ENCODE measurements around the gene MINDY4.

Gene MINDY4

DNA sequence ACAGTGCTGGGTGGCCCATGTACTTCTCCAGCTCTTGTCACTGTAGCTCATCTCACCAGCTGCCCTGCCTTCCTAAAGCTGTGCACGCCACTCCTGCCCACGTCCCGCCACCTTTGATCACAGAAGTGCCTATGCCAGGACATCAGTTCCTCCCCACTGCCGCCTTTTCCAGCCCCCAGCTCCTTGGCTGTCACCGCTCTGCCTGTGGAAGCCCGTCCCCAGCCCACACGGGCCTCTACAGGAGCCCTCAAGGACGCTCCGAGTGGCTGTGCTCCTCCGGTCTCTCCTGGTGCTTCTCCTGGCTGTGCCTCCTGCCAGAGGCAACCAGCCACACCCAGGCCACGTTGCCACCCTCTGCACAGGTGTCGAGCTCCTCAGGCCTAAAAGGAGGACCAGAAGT, 38.6 kb upstream of the MINDY4 start:
- Histone ChIP-seq H3K9me3 (ENCODE audit: control insufficient read depth, low read depth, low read length) (no peaks in the 10 kb centered on the region), H3K9ac (ENCODE audit: low read length) (no peak overlapping the region), H3K4me3 (ENCODE audit: low read length) (no peak overlapping the region), H3K4me1 (ENCODE audit: control insufficient read depth, low read depth, low read length) (peaks cover 4% of the 10 kb centered on the region), H3K36me3 (ENCODE audit: control insufficient read depth, low read depth, low read length) (no peaks in the 10 kb centered on the region), H3K27ac (ENCODE audit: low read length) (no peak overlapping the region), H3K27me3 (ENCODE audit: control insufficient read depth, insufficient read depth, low read length) (no peaks in the 10 kb centered on the region)

DNA sequence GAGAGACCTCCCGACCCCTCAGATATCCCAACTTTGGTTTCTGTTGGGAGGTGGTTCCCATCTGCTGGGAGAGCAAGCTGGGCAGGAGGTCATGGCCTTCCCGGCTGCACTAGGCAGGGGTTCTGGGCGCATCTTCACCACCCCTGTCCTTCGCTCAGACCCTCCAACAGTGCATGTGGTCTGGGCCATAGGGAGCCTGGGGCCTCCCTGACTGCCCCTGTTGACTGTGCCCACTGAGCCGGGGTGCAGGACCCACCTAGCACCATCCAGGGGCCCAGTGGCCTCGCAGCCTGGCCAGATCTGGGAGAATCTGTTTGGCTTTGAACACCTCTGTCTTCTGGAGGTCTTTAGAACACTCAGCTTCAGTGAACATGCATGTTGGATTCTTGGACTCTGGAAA, 38.0 kb upstream of the MINDY4 start:
- Histone ChIP-seq H3K27me3 (ENCODE audit: control insufficient read depth, insufficient read depth, low read length) (no peaks in the 10 kb centered on the region), H3K4me3 (ENCODE audit: low read length) (no peak overlapping the region)

DNA sequence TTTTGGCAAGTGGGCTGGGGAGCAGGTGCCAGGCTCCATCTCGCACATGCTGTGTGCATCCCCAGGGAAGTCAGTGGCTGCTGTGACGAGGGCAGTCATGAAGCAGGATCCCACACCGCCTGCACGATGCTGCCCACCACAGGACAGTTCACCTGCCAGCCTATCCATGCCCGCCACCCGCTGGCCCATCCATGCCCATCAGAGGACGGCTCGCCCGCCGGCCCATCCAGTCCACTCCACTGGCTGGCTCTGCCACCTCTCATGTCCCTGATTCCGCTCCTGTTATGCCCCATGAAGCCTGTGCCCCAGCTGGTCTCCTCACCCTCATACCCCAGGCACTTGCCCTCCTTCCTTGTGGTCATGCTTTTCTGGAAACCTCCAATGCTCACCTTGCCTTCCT, 37.5 kb upstream of the MINDY4 start:
- no peaks in the 10 kb centered on the region for H3K9me3 ChIP-seq (ENCODE audit: control insufficient read depth, low read depth, low read length)
- no peaks in the 10 kb centered on the region for H3K36me3 ChIP-seq (ENCODE audit: control insufficient read depth, low read depth, low read length)
- H3K4me3 ChIP-seq (ENCODE audit: low read length), result no peak overlapping the region
- no peaks in the 10 kb centered on the region for H3K4me1 ChIP-seq (ENCODE audit: control insufficient read depth, low read depth, low read length)
- H3K27ac ChIP-seq (ENCODE audit: low read length), result no peak overlapping the region
- no peaks in the 10 kb centered on the region for H3K27me3 ChIP-seq (ENCODE audit: control insufficient read depth, insufficient read depth, low read length)
- no peak overlapping the region for H3K9ac ChIP-seq (ENCODE audit: low read length)

More for the DNA sequence above, 38.0 kb upstream of the MINDY4 start:
- H3K36me3 ChIP-seq (ENCODE audit: control insufficient read depth, low read depth, low read length), result no peaks in the 10 kb centered on the region
- no peak overlapping the region for H3K9ac ChIP-seq (ENCODE audit: low read length)
- H3K9me3 ChIP-seq (ENCODE audit: control insufficient read depth, low read depth, low read length), result no peaks in the 10 kb centered on the region
- H3K4me1 ChIP-seq (ENCODE audit: control insufficient read depth, low read depth, low read length), result no peaks in the 10 kb centered on the region
- no peak overlapping the region for H3K27ac ChIP-seq (ENCODE audit: low read length)

DNA sequence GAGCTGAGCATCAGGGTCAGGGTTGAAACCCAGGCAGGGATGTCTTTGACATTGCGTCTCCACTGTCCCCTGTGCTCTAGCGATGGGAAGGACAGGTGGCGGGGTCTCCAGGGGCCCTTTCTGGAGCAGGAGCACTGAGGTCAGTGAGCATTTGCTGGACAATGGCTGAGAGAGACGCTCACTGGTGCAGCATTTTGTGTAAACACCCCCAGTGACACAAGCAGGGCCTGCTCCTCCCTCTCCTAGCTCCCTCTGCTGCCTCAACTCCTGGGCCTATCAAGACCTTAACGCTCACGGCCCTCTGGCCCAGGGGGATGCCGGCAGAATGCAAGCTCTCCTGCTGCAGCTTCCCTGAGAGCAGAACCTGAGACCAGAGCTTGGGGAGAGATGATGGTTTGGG, 36.7 kb upstream of the MINDY4 start:
- H3K27me3 ChIP-seq (ENCODE audit: control insufficient read depth, insufficient read depth, low read length), result no peaks in the 10 kb centered on the region
- no peak overlapping the region for H3K27ac ChIP-seq (ENCODE audit: low read length)
- no peaks in the 10 kb centered on the region for H3K9me3 ChIP-seq (ENCODE audit: control insufficient read depth, low read depth, low read length)
- H3K4me3 ChIP-seq (ENCODE audit: low read length), result no peak overlapping the region
- H3K36me3 ChIP-seq (ENCODE audit: control insufficient read depth, low read depth, low read length), result no peaks in the 10 kb centered on the region
- no peaks in the 10 kb centered on the region for H3K4me1 ChIP-seq (ENCODE audit: control insufficient read depth, low read depth, low read length)
- no peak overlapping the region for H3K9ac ChIP-seq (ENCODE audit: low read length)

DNA sequence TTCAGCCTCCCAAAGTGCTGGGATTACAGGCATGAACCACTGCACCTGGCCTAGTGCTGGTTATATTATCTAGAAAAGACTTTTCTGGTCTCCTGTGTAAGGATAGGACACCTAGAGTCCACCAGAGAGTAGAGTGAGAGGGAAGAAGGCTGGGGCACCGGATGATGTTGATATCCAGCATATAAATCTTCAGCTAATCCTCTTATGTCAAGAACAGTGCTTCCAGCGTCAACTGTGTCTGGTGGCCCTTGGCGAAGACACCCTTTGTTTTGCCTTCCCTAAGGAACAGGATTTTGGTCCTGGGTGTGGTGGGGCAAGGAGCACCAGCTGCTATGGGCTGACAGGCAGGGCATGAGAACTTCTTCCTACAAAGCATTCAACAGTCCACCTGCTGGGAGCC, 35.6 kb upstream of the MINDY4 start:
- Histone ChIP-seq H3K4me3 (ENCODE audit: low read length) (no peak overlapping the region), H3K9me3 (ENCODE audit: control insufficient read depth, low read depth, low read length) (no peaks in the 10 kb centered on the region), H3K4me1 (ENCODE audit: control insufficient read depth, low read depth, low read length) (peaks cover 2% of the 10 kb centered on the region), H3K27ac (ENCODE audit: low read length) (no peak overlapping the region), H3K9ac (ENCODE audit: low read length) (no peak overlapping the region), H3K27me3 (ENCODE audit: control insufficient read depth, insufficient read depth, low read length) (no peaks in the 10 kb centered on the region), H3K36me3 (ENCODE audit: control insufficient read depth, low read depth, low read length) (no peaks in the 10 kb centered on the region)

DNA sequence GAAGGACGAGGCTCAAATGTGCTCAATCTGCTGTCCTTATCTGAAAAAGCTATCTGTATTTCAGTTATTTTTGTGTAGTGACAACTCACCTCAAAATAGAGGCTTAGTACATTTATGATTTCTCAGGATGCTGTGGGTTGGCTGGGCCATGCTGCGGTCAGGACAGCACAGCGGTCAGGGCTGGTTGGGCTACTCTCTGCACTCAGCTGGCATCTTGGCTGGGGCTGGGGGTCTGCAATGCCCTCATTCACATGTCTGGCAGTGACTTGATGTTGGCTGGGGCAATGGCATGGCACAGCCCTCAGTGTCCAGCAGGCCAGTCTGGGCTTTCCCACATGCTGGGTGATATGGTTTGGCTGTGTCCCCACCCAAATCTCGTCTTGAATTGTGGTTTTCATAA, 34.9 kb upstream of the MINDY4 start:
- H3K27me3 ChIP-seq (ENCODE audit: control insufficient read depth, insufficient read depth, low read length), result no peaks in the 10 kb centered on the region
- H3K4me3 ChIP-seq (ENCODE audit: low read length), result no peak overlapping the region
- H3K9ac ChIP-seq (ENCODE audit: low read length), result no peak overlapping the region
- H3K9me3 ChIP-seq (ENCODE audit: control insufficient read depth, low read depth, low read length), result no peaks in the 10 kb centered on the region
- H3K27ac ChIP-seq (ENCODE audit: low read length), result no peak overlapping the region
- H3K36me3 ChIP-seq (ENCODE audit: control insufficient read depth, low read depth, low read length), result no peaks in the 10 kb centered on the region
- H3K4me1 ChIP-seq (ENCODE audit: control insufficient read depth, low read depth, low read length), result peaks cover 2% of the 10 kb centered on the region

DNA sequence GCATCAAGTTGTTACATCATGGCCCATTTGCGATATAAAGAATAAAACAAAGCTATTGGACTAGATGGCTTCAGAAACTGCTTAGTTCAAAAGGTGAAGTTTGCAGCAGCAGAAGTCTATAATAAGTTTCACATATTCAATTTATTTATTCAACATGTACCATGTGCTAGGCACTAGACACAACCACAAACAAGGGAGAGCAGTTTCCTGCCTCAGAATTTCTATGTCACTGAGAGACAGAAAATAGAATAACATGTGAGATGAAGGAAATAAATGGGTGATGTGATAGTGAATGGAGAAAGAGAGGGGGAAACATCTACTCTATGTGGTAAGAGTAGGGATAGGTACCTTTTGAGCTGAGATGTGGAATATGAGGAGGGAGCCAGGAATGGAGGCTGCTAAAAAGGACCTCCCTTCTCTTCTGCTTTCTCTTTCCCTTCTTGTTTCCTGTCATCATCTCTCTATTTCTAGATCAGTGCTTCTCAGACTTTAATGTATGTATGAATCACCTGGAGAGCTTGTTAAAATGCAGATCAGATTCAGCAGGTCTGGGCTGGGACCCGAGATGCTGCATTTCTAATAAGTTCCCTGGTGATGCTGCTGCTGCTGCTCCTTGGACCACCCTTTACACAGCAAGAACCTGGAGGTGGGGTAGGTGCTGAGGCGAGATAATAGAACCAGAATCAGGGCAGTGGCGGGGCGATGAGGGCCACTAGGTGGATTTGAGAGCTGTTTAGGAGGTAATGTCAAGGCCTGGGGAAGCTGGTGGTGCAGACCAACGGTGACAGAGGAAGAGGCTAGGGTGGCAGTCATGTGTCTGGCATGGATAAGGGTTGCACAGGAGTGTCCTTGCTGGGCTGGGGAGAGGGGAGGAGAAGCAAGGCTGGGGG, 32.9 kb upstream of the MINDY4 start:
- Histone ChIP-seq H3K4me3 (ENCODE audit: low read length) (no peak overlapping the region), H3K27ac (ENCODE audit: low read length) (no peak overlapping the region), H3K36me3 (ENCODE audit: control insufficient read depth, low read depth, low read length) (no peaks in the 10 kb centered on the region), H3K27me3 (ENCODE audit: control insufficient read depth, insufficient read depth, low read length) (no peaks in the 10 kb centered on the region), H3K9me3 (ENCODE audit: control insufficient read depth, low read depth, low read length) (no peaks in the 10 kb centered on the region), H3K4me1 (ENCODE audit: control insufficient read depth, low read depth, low read length) (peaks cover 2% of the 10 kb centered on the region), H3K9ac (ENCODE audit: low read length) (no peak overlapping the region)

DNA sequence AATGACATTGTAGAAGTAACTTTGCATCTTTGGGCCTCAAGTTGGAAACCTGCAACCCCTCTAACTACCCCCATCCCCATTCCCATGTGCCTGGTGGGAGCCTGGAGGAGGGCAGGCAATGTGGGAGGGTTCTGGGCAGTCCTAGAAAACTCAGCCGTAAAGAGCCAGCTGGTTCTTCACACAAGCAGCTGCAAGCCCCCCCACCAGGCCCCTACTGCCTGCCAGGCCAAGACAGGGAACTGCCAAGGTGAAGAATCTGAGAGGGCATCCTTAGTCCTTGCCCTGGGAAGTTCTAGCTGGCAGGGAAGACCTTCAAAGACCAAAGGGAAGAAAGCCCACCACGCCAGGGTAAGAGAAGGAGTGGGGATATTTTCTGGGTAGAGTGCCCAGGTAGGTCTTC, 31.5 kb upstream of the MINDY4 start:
- Histone ChIP-seq H3K9ac (ENCODE audit: low read length) (no peak overlapping the region), H3K9me3 (ENCODE audit: control insufficient read depth, low read depth, low read length) (no peaks in the 10 kb centered on the region), H3K27me3 (ENCODE audit: control insufficient read depth, insufficient read depth, low read length) (no peaks in the 10 kb centered on the region), H3K36me3 (ENCODE audit: control insufficient read depth, low read depth, low read length) (no peaks in the 10 kb centered on the region), H3K4me1 (ENCODE audit: control insufficient read depth, low read depth, low read length) (peaks cover 2% of the 10 kb centered on the region), H3K27ac (ENCODE audit: low read length) (no peak overlapping the region), H3K4me3 (ENCODE audit: low read length) (no peak overlapping the region)

DNA sequence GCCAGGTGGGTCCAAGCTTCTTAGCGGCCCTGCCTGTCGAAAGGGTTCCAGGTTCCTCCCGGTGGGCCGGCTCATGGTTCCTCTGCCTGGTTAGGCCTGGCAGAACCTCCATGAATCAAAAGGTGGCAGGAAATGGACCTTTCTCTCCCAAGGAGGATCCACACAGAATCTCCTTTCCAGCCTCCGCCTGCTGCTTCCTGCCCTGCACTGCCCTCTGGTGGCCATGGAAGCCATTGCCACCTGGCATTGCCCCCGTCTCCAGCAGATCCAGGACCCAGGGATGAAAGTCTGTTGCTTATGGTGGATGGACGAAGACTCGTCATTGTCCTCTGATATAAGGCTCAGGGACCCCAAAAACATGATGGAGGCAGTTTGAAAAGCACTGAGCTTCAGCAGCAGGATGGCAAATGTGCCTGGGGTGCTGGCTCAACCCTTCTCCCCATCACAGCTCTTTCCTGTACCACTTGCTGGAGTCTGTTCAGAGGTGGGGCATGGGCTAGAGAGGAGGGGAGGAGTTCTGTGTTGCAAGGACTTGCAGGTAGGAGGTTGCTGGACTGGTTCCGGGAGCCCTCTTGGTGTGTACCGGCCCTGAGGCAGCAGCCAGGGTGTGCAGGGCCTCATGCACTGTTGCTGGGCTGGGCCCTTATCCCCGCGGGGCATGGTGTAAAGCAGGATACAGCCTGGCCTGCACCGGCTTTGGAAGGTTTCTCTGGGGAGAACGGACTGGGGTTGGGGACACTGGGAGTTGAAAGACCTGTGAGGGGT, 30.6 kb upstream of the MINDY4 start:
- no peaks in the 10 kb centered on the region for H3K27me3 ChIP-seq (ENCODE audit: control insufficient read depth, insufficient read depth, low read length)
- H3K4me1 ChIP-seq (ENCODE audit: control insufficient read depth, low read depth, low read length), result peaks cover 2% of the 10 kb centered on the region
- H3K36me3 ChIP-seq (ENCODE audit: control insufficient read depth, low read depth, low read length), result no peaks in the 10 kb centered on the region
- H3K4me3 ChIP-seq (ENCODE audit: low read length), result no peak overlapping the region
- H3K9me3 ChIP-seq (ENCODE audit: control insufficient read depth, low read depth, low read length), result no peaks in the 10 kb centered on the region
- no peak overlapping the region for H3K9ac ChIP-seq (ENCODE audit: low read length)
- H3K27ac ChIP-seq (ENCODE audit: low read length), result no peak overlapping the region

DNA sequence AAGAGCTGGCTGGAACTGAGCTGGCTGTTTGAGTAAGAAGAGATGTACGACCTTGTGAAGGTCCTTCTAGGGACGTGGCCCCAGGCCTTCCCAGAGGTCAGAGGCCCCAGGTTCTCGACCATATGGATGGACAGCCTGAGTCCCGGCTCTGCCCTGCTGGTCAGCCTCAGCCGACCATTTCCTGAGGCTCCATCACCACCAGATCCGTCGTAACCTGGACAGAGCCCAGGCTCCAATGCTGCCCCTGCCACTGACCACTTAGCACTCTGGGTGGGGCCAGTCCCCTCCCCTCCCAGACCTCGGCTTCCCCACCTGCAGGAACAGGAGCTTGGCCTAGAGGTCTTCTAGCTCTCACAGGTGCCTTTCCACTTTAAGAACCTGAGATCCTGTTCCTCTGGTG, 29.9 kb upstream of the MINDY4 start:
- Histone ChIP-seq H3K4me3 (ENCODE audit: low read length) (no peak overlapping the region), H3K36me3 (ENCODE audit: control insufficient read depth, low read depth, low read length) (no peaks in the 10 kb centered on the region), H3K9me3 (ENCODE audit: control insufficient read depth, low read depth, low read length) (no peaks in the 10 kb centered on the region), H3K9ac (ENCODE audit: low read length) (no peak overlapping the region), H3K27ac (ENCODE audit: low read length) (no peak overlapping the region), H3K4me1 (ENCODE audit: control insufficient read depth, low read depth, low read length) (peaks cover 2% of the 10 kb centered on the region), H3K27me3 (ENCODE audit: control insufficient read depth, insufficient read depth, low read length) (no peaks in the 10 kb centered on the region)

DNA sequence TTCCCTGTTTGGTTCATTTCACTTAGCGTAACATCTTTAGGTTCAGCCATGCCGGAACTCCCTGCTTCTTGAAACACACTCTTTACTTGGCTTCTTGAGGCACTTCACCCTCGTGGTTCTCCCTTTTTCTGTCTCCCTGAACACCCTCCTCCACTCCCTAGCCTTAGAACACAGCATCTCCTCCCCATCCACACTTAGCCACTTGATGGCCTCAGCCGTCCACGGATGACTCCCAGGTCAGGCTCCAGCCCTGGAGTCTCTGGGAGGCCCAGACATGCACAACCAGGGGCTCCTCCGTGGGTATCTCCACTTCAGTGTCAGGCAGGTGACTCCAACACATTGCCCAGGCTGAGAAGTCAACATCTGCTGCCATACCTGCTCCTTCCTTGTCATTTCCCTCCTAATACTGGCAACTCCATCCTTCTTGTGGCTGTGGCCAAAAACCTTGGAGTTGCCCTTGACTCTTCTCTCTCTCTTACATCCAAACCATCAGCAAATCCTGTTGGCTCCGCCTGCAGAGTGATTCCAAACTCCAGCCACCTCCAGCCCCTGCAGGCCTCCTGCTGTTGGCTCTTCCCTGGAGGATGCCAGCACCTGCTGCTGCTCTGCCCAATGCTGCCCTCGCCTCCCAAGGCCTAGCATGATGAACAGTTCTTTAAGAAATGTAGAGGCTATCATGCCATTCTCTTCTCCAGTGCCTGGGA, 27.7 kb upstream of the MINDY4 start:
- Histone ChIP-seq H3K9me3 (ENCODE audit: control insufficient read depth, low read depth, low read length) (no peaks in the 10 kb centered on the region), H3K27ac (ENCODE audit: low read length) (no peak overlapping the region), H3K4me1 (ENCODE audit: control insufficient read depth, low read depth, low read length) (peaks cover 2% of the 10 kb centered on the region), H3K27me3 (ENCODE audit: control insufficient read depth, insufficient read depth, low read length) (no peaks in the 10 kb centered on the region), H3K36me3 (ENCODE audit: control insufficient read depth, low read depth, low read length) (no peaks in the 10 kb centered on the region), H3K4me3 (ENCODE audit: low read length) (no peak overlapping the region), H3K9ac (ENCODE audit: low read length) (no peak overlapping the region)

Measured in iPS-18a (cell line).